Hepatocyte (in vitro differentiated cells): Measurements from ENCODE around the gene ANAPC2. TPM values are rescaled to one million over a fixed set of nuclear protein-coding genes. Genes with fewer than 3 reads are reported as not detected.

Experiments
- DNase-seq: peaks from one replicate; pipeline ENCODE4 v3.0.0-alpha.2; 2016; ENCODE audit warnings: low spot score
- H2AFZ ChIP-seq: fragments of 200-600 bp; sonication (generic); 2 replicates; pipeline ENCODE4 v1.6.0; 2016; ENCODE audit warnings: antibody characterized with exemption, mild to moderate bottlenecking
- H3K27ac ChIP-seq: fragments of 200-600 bp; sonication (generic); 2 replicates; pipeline ENCODE4 v1.5.1; 2016; ENCODE audit warnings: mild to moderate bottlenecking
- H3K27me3 ChIP-seq: fragments of 200-600 bp; sonication (generic); 2 replicates; pipeline ENCODE4 v1.6.1; 2016
- H3K36me3 ChIP-seq: fragments of 200-600 bp; sonication (generic); replicated peaks from 2 replicates; pipeline ENCODE4 v1.5.1; 2016; ENCODE audit warnings: low read depth; ENCODE audit not compliant: insufficient read depth
- H3K4me1 ChIP-seq: fragments of 200-600 bp; sonication (generic); 2 replicates; pipeline ENCODE4 v1.5.1; 2016; ENCODE audit warnings: mild to moderate bottlenecking, moderate library complexity; ENCODE audit not compliant: insufficient read depth
- H3K4me2 ChIP-seq: fragments of 200-600 bp; sonication (generic); 2 replicates; pipeline ENCODE4 v1.6.0; 2016
- H3K4me3 ChIP-seq: fragments of 200-600 bp; sonication (generic); 2 replicates; pipeline ENCODE4 v1.5.1; 2016; ENCODE audit warnings: mild to moderate bottlenecking
- H3K79me2 ChIP-seq: fragments of 200-600 bp; sonication (generic); 2 replicates; pipeline ENCODE4 v1.6.0; 2017; ENCODE audit warnings: mild to moderate bottlenecking
- H3K9me2 ChIP-seq: fragments of 200-600 bp; sonication (generic); replicated peaks from 2 replicates; pipeline ENCODE4 v1.6.0; 2017; ENCODE audit warnings: mild to moderate bottlenecking; ENCODE audit not compliant: insufficient read depth
- H3K9me3 ChIP-seq: fragments of 200-600 bp; sonication (generic); 2 replicates; pipeline ENCODE4 v1.5.1; 2016; ENCODE audit warnings: low read depth, mild to moderate bottlenecking
- H4K20me1 ChIP-seq: fragments of 200-600 bp; sonication (generic); 2 replicates; pipeline ENCODE4 v1.6.0; 2016; ENCODE audit warnings: mild to moderate bottlenecking; ENCODE audit not compliant: insufficient read depth, poor library complexity, severe bottlenecking
- EZH2 ChIP-seq: fragments of 200-600 bp; sonication (generic); IDR thresholded peaks from 2 replicates; pipeline ENCODE4 v1.6.1; 2016; ENCODE audit warnings: antibody characterized with exemption, mild to moderate bottlenecking, borderline replicate concordance
- EZH2phosphoT487 ChIP-seq: fragments of 200-600 bp; sonication (generic); IDR thresholded peaks from one replicate; pipeline ENCODE4 v1.6.1; 2018; ENCODE audit warnings: antibody characterized with exemption, mild to moderate bottlenecking, low read depth, moderate library complexity; ENCODE audit not compliant: unreplicated experiment, severe bottlenecking
- WGBS: methylation state at CpG from one replicate; pipeline ENCODE4 v1.1.6; 2016; ENCODE audit warnings: low lambda C conversion rate; ENCODE audit errors: missing lambda C conversion rate; 5-methylcytosine and 5-hydroxymethylcytosine counted together
- polyA plus RNA-seq: library from polyadenylated mRNA; unstranded; fragments of >200 nt; fragmentation: Nextera tagmentation; extraction: Ambion mirVana; gene quantifications from 2 replicates; pipeline ENCODE4 v1.2.1, GENCODE V29; 2016
- total RNA-seq: library from RNA; depleted of rRNA; stranded (reverse); fragments of >200 nt; gene quantifications from 2 replicates; pipeline ENCODE4 v1.2.3, GENCODE V29; 2014
- TF ChIP-seq, protein P1 (sequence below): fragments of 200-600 bp; sonication (generic); IDR thresholded peaks from 2 replicates; pipeline ENCODE4 v1.5.1; 2016; ENCODE audit warnings: antibody characterized with exemption, mild to moderate bottlenecking; ENCODE audit not compliant: poor library complexity

The ANAPC2 gene
- total and polyA plus RNA-seq, 2 experiments from 2014 or later: 12.2 to 21.3 TPM

DNA sequence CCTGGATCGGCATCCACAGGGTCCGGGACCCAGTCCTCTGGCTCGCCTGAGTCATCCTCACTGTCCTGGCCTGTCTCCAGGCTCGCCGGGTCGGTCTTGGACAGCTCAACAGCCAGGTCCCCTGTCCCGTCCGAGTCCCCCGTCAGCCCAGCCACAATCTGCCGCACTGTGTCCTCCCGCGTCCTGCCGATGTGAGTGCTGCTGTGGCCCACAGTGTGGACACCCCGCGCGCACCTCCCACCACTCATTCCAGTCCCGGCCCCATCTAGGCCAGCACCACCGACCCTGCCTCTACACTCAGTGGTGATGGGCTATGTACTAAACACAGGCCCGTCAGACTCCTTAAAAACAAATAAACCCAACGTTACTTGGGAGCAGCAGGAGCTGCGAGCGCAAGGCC is 6.7 kb downstream of the ANAPC2 start:
- H3K4me3 ChIP-seq: no peak overlapping the region
- peaks cover 3% of the 10 kb centered on the region for H3K79me2 ChIP-seq
- DNase-seq: no peak
- H3K27me3 ChIP-seq: no peaks in the 10 kb centered on the region
- no peaks in the 10 kb centered on the region for H4K20me1 ChIP-seq
- H3K4me1 ChIP-seq: no peaks in the 10 kb centered on the region
- TF ChIP-seq EZH2phosphoT487 (no peak), EZH2 (no peak)
- TF ChIP-seq, protein P1, sequence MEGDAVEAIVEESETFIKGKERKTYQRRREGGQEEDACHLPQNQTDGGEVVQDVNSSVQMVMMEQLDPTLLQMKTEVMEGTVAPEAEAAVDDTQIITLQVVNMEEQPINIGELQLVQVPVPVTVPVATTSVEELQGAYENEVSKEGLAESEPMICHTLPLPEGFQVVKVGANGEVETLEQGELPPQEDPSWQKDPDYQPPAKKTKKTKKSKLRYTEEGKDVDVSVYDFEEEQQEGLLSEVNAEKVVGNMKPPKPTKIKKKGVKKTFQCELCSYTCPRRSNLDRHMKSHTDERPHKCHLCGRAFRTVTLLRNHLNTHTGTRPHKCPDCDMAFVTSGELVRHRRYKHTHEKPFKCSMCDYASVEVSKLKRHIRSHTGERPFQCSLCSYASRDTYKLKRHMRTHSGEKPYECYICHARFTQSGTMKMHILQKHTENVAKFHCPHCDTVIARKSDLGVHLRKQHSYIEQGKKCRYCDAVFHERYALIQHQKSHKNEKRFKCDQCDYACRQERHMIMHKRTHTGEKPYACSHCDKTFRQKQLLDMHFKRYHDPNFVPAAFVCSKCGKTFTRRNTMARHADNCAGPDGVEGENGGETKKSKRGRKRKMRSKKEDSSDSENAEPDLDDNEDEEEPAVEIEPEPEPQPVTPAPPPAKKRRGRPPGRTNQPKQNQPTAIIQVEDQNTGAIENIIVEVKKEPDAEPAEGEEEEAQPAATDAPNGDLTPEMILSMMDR: no peak
- H2AFZ ChIP-seq: no peak overlapping the region
- WGBS: 92% methylated on average over 22 of the region's 22 CpGs
- H3K9me2 ChIP-seq: no peaks in the 10 kb centered on the region
- no peaks in the 10 kb centered on the region for H3K36me3 ChIP-seq
- H3K4me2 ChIP-seq: no peak overlapping the region
- H3K27ac ChIP-seq: no peak overlapping the region
- no peaks in the 10 kb centered on the region for H3K9me3 ChIP-seq

DNA sequence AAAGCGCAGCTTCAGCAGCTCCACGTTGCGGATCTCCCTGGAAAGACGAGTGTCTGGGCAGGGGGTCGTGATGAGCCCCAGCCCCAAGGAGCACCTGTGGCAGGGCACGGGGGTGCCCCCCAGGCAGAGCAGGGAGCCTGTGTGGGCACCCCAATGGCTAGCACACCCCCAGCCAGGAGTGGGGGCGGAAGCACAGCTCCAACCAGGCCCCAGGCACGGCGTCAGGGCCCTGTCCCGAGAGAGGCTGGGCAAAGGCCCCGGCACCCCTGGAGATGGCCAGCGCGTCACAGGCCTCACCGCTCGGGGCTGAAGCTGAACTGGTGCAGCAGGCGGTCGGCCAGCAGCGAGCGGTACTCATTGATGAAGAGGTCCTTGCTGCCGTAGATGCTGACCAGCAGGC is 7.9 kb downstream of the ANAPC2 start:
- no peak for TF ChIP-seq EZH2phosphoT487
- H3K4me1 ChIP-seq: no peaks in the 10 kb centered on the region
- H4K20me1 ChIP-seq: no peaks in the 10 kb centered on the region
- no peaks in the 10 kb centered on the region for H3K27me3 ChIP-seq
- H3K4me2 ChIP-seq: no peak overlapping the region
- no peaks in the 10 kb centered on the region for H3K9me3 ChIP-seq
- WGBS: 97% methylated on average over 19 of the region's 20 CpGs
- no peak overlapping the region for H3K4me3 ChIP-seq
- no peaks in the 10 kb centered on the region for H3K36me3 ChIP-seq
- no peaks in the 10 kb centered on the region for H3K9me2 ChIP-seq
- no peak overlapping the region for H3K27ac ChIP-seq
- DNase-seq: no peak
- no peak overlapping the region for H2AFZ ChIP-seq
- H3K79me2 ChIP-seq: no peaks in the 10 kb centered on the region

DNA sequence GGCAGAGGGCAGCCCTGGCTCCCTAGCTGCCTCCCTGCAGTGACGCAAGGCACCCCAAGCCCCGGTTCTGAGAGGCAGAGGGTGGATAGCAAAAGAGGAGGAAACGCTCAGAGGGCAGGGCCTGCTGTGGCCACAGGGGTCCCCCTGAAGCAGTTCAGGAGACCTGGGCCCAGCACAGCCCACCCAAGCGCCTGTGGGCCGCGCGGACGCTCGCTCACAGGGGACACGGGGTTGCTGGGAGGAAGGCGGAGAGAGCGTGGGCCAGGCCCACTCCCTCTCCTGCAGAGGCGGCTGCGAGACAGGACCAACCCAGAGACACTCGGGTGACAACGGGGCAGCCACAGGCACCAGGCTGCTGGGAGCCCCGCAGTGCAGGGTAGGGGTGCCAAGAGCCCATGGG is 8.6 kb downstream of the ANAPC2 start:
- WGBS: 96% methylated on average over 14 of the region's 17 CpGs
- TF ChIP-seq EZH2 (no peak), EZH2phosphoT487 (no peak)
- TF ChIP-seq, protein P1: no peak
- no peak for DNase-seq
- Histone ChIP-seq H3K4me3 (no peak overlapping the region), H3K4me1 (no peaks in the 10 kb centered on the region), H2AFZ (no peak overlapping the region), H3K79me2 (no peaks in the 10 kb centered on the region), H3K36me3 (no peaks in the 10 kb centered on the region), H4K20me1 (no peaks in the 10 kb centered on the region), H3K9me3 (no peaks in the 10 kb centered on the region), H3K4me2 (no peak overlapping the region), H3K9me2 (no peaks in the 10 kb centered on the region), H3K27ac (no peak overlapping the region), H3K27me3 (no peaks in the 10 kb centered on the region)

DNA sequence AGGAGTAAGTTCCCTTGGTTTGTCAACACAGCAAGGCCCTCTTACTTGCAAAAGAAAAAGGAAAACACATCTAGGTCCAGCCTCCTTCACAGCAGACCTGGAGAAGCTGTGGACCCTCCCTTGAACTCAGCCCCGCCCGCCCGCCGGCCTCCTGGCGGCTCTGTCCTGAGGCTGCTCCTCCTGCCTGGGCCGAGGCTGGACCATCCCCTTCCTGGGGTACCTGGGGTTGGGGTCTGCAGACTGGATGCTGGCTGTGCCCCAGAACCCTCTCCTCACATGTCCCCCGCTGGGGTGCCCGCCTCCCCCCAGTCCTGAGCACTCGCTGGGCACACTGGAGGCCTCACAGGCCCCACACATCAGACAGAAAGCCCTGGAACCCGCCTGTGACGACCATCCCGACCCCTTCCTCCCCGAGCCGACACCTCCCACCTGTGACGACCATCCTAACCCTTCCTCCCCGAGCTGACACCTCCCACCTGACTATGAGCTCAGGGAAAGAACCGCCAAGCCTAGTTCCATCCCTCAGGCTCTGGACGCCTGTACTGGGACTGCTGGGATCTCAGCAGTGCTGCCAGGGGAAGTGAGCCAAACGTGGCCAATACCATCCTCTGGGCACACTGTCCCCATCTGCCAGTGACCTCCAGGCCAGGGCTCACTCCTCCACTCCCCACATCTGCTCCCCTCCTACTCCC is 9.3 kb downstream of the ANAPC2 start:
- no peak for DNase-seq
- no peak overlapping the region for H2AFZ ChIP-seq
- H3K4me2 ChIP-seq: no peak overlapping the region
- H3K36me3 ChIP-seq: no peaks in the 10 kb centered on the region
- no peaks in the 10 kb centered on the region for H3K4me1 ChIP-seq
- H3K9me3 ChIP-seq: no peaks in the 10 kb centered on the region
- H4K20me1 ChIP-seq: no peaks in the 10 kb centered on the region
- H3K9me2 ChIP-seq: no peaks in the 10 kb centered on the region
- WGBS: 94% methylated on average over 18 of the region's 19 CpGs
- no peak overlapping the region for H3K4me3 ChIP-seq
- H3K27me3 ChIP-seq: no peaks in the 10 kb centered on the region
- TF ChIP-seq, protein P1: no peak
- no peaks in the 10 kb centered on the region for H3K79me2 ChIP-seq
- no peak overlapping the region for H3K27ac ChIP-seq
